ENCODE measurements around the gene CNPY3. TPM values are rescaled to one million over a fixed set of nuclear protein-coding genes. Genes with fewer than 3 reads are reported as not detected.

The CNPY3 gene
- total RNA-seq, 1 donor from 2014 or later: 14.0 TPM

DNA sequence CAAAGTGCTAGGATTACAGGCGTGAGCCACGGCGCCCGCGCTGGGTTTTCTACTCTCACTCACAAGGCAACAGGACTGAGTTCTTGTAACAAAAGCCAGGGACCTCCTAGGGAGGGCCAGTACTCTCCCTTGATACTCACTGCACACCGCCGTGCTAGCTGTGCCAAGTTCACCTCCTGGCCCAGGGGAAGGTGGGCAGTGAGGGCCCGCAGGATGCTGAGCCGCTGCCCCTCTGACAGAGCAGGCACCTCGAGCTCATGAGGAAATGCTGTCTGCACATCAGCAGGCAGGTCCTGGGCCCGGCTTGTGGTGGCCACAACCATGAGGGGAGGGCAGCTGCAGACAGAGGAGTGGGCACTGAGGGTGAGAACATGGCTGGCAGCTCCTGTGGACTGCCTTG lies 37.9 kb downstream of the CNPY3 start:
- no peak for DNase-seq (ENCODE audit: low read depth)
- H3K36me3 ChIP-seq (ENCODE audit: control insufficient read depth, insufficient read depth, low read length): peaks cover 31% of the 10 kb centered on the region
- TF ChIP-seq CTCF (IDR thresholded peaks at IDR 0.05; ENCODE audit: insufficient read depth, low read length, severe bottlenecking): no peak
- no peak for FAIRE-seq
- H3K27me3 ChIP-seq (ENCODE audit: control insufficient read depth, insufficient read depth, low read length): no peaks in the 10 kb centered on the region
- H3K4me3 ChIP-seq (ENCODE audit: low read depth, low read length): no peak overlapping the region

GRCh38 chr6:42968126-42968701 lies 38.9 kb downstream of the CNPY3 start:
- TF ChIP-seq CTCF (IDR thresholded peaks at IDR 0.05; ENCODE audit: insufficient read depth, low read length, severe bottlenecking): no peak
- Histone ChIP-seq H3K36me3 (ENCODE audit: control insufficient read depth, insufficient read depth, low read length) (peaks cover 26% of the 10 kb centered on the region), H3K27me3 (ENCODE audit: control insufficient read depth, insufficient read depth, low read length) (no peaks in the 10 kb centered on the region), H3K4me3 (ENCODE audit: low read depth, low read length) (no peak overlapping the region)
- DNase-seq (ENCODE audit: low read depth) (no peak), FAIRE-seq (no peak)

- no peak for DNase-seq (ENCODE audit: low read depth)
- TF ChIP-seq CTCF (IDR thresholded peaks at IDR 0.05; ENCODE audit: insufficient read depth, low read length, severe bottlenecking): no peak
- peaks cover 26% of the 10 kb centered on the region for H3K36me3 ChIP-seq (ENCODE audit: control insufficient read depth, insufficient read depth, low read length)
- no peak overlapping the region for H3K4me3 ChIP-seq (ENCODE audit: low read depth, low read length)
- no peak for FAIRE-seq
- H3K27me3 ChIP-seq (ENCODE audit: control insufficient read depth, insufficient read depth, low read length): no peaks in the 10 kb centered on the region
These were observed 39.5 kb downstream of the CNPY3 start for GRCh38 chr6:42968783-42969182.

GRCh38 chr6:42969431-42969830 lies 40.2 kb downstream of the CNPY3 start:
- no peak for TF ChIP-seq CTCF (IDR thresholded peaks at IDR 0.05; ENCODE audit: insufficient read depth, low read length, severe bottlenecking)
- Histone ChIP-seq H3K4me3 (ENCODE audit: low read depth, low read length) (no peak overlapping the region), H3K27me3 (ENCODE audit: control insufficient read depth, insufficient read depth, low read length) (no peaks in the 10 kb centered on the region), H3K36me3 (ENCODE audit: control insufficient read depth, insufficient read depth, low read length) (peaks cover 24% of the 10 kb centered on the region)
- no peak for DNase-seq (ENCODE audit: low read depth)
- no peak for FAIRE-seq

DNA sequence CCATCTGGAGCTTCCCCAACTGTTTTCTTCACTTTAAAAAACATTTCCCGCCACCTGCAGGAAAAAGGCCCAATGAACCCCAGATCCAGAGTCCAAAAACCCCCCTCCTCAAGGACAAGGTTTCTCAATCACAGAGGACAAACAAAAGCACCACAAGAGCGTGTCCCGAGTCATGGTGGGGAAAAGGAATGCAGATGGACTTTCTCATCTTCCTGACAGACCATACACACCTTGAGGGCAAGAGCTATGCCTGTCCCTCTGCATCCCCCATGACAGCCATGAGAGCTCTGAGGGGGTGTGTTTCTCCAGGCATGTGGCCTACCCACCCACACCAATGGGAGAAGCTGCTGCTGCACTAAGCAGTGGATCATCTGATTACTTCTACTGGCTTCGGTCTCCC lies 40.7 kb downstream of the CNPY3 start:
- FAIRE-seq: no peak
- Histone ChIP-seq H3K36me3 (ENCODE audit: control insufficient read depth, insufficient read depth, low read length) (peaks cover 23% of the 10 kb centered on the region), H3K27me3 (ENCODE audit: control insufficient read depth, insufficient read depth, low read length) (no peaks in the 10 kb centered on the region), H3K4me3 (ENCODE audit: low read depth, low read length) (no peak overlapping the region)
- no peak for TF ChIP-seq CTCF (IDR thresholded peaks at IDR 0.05; ENCODE audit: insufficient read depth, low read length, severe bottlenecking)
- DNase-seq (ENCODE audit: low read depth): no peak

Measured in bronchial epithelial cell (primary cell).